NCI-H1092 treated with DMSO at 0.1 percent for 48 hours (cell line): ENCODE data around the gene ERICH3.

Experiments
- DNase-seq: peaks from one replicate; lab custom pipeline; 2025; lab: John Stamatoyannopoulos, UW

Gene ERICH3, protein sequence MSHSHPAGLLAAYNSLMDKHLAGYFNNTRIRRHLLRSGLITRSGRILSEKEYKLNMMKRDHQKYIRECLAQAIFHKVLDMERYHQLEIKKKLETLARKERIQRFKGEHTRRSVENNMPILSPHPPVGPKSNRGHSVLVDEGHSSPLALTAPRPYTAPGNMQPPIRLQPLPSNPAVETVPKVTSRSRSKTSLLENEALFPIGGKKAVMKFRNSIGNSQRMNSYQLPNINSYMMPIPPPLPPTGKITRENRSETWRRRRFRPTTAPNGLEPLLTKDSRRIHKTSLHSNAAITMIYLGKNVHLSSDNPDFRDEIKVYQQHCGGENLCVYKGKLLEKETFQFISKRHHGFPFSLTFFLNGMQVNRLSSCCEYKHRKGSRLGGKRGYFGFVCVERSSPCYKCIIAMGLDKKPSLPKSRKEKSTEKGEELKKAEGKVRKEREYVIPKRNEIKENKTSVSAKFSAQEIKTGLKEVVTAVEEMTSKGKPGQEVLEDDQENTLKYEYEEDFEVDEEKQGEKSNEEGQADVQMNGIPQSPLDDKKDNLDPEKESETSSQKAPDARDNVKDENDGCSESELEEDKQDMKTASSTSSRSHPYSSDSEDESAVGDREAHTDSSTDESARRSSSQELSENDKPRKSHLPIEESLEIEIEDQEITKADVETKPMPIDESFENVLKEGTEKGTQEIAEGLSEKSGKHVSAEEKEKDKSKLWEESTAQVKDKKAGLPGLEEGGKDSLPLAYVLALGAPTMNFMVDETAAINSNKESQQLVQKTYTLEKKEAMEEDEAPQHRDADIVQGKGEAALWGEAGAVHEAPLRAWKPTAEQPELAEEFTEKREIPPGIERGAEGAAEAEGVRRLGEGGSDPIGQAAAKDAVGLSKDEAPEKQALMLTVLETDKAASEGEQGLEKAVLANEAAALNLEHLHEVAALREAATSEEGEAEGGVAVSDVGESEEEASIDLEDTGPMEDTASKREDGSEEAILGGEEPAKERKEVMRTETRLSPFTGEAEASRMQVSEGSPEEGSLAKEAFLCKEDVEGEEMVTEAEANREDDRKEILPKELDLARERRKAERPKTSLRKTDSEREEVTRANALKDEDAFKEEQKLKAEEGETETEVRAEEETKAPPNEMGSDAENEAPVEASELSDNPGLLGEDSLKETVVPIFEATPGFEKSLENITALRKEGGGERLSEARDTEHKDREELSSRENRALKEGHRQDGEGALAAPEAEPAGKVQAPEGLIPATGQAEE (N-terminal part only)

DNA sequence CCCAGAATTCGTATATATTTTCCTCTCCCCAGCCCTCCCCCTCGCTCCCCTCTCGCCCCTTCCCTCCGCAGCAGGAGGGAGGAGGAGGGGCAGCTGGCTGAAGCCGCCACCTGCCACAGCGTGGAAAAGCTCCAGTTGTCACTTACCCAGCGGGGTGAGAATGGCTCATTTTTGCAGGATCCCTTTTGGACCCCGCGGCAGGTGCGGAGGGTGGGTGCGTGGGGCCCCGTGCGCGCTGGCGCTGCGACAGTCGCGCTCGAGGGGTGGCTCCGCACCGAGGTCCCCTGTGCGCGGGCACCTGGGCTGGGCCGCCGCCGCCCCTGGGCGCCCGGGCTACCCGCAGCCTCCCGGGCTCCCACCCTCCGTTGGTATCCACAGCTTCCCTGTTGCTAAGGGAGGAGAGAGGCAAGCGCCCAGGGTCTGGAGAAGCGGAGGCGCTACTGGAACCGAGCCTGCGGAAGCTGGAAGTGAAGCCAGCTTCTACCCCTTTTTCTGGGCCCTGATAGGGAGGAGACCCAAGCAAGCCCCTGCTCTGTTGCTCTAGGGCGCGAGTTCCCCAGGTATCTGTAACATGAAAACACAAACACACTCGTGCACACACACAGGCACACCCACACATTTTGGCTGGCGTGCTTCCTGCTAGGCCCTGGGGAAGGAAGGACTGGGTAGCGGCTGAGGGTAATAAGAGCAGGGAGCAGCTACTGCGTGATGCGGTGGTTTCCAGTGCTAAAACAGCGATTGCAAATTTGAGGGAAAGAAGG, at the start of gene ERICH3:
ERICH3 (minus strand) TSS at position 442 of the 761 bp plus-strand sequence; CDS start at position 169, 273 bp downstream.
- DNase-seq: peak; percentile 61

GRCh38 chr1:74717626-74718025, 44.0 kb upstream of the ERICH3 start:
- DNase-seq: no peak

- no peak for DNase-seq
Measured at GRCh38 chr1:74716822-74717221, 43.2 kb upstream of the ERICH3 start.

DNA sequence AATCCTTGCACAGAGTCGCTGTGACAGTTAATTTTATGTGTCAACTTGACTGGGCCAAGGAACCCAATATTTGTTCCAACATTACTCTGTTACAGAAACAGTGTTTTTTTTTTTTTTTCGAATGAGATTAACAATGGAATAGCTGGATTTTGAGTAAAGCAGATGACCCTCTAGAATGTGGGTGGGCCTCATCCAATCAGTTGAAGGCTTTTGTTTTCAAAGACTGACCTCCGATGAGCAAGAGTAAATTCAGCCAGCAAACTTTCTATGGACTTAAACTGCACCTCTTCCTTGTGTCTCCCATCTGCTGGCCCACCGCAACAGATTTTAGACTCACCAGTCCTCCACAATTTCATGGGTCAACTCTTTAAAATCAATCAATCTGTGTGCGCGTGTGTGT, 42.2 kb upstream of the ERICH3 start:
- DNase-seq: no peak

DNA sequence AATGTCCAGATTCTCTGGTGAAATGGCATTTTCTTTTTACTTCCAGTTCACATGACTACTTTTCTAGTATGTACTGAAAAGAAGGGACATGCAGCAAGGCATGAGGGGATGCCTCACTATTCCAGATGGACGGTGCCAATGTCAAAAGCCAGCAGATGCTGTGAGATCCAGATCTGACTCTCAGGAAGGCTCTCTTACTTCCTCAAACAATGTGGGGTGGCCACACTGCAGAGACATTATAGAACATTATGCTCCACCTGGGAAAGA, 41.6 kb upstream of the ERICH3 start:
- no peak for DNase-seq

DNA sequence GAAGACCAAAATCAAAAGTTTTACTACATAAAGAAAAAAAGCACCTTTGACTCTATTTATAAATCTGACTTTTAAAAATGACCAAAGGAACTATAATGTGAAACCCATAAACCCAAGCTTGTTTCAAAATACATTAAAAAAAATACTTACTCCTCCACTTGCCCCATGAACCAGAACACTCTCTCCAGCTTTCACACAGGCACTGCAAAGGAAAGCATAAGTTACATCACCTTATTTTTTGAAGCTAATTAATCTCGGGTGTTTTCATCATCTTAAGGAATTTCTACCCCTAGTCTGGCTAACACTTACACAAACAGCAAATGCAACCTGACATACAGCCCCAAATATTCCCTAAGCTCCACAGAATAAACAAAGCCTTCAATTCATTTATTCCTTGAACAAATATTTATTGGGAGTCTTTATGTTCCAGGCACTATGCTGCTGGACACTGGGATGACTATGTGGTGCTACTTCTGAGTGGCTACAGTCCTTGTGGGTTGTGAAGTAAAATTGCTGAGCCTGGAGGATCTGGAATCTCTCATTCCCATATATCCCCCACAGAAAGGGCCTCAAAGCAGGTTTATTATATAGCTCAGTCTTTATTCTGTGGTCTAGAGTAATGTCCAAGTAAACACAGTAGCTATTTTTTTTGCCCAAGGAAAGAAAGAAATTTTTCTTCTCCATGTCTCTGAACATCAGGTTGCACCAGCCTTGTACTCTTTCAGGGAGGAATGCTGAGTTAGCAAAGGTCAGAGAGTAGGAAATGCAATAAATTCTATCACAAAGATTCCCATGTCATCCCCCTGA, 41.0 kb upstream of the ERICH3 start:
- no peak for DNase-seq

- no peak for DNase-seq
Measured at GRCh38 chr1:74713849-74714248, 40.3 kb upstream of the ERICH3 start.

- no peak for DNase-seq
Measured at GRCh38 chr1:74712881-74713280, 39.3 kb upstream of the ERICH3 start.

- no peak for DNase-seq
Measured at GRCh38 chr1:74703386-74704182, 30.0 kb upstream of the ERICH3 start.

DNA sequence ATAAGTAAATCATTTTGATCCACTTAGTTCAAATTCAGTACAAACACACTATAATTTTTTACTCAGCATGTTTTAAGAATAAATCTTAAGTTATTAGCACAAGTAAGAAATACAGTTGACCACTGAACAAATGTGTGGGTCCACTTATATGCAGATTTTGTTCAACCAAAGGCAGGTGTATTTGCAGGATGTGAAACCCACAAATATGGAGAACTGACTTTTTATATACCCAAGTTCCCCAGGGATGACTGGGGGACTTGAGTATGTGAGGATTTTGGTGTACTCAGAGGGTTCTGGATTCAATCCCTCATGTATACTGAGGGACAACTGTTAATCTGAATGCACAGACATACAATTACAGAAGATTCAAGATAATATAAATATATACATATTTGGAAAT, 25.7 kb upstream of the ERICH3 start:
- no peak for DNase-seq

- no peak for DNase-seq
Measured at GRCh38 chr1:74697832-74698231, 24.2 kb upstream of the ERICH3 start.

DNA sequence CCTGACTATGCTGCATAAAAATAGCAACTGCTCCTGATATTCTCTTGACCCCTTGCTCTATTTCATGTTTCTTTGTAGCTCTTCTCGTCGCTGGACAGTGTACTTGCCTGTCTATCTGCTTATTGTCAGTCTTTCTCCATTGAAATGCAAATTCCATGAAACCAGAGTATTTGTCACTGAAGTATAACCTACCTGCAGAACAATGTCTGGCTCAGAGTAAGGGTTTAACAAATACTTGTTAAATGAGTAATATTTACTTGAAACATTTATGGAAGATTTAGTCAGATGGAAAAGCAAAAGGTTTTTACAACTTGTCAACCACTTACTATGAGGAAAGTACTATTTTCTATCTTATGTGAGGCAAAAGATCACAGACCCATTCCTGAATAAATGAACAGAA, 19.9 kb upstream of the ERICH3 start:
- DNase-seq: no peak

DNA sequence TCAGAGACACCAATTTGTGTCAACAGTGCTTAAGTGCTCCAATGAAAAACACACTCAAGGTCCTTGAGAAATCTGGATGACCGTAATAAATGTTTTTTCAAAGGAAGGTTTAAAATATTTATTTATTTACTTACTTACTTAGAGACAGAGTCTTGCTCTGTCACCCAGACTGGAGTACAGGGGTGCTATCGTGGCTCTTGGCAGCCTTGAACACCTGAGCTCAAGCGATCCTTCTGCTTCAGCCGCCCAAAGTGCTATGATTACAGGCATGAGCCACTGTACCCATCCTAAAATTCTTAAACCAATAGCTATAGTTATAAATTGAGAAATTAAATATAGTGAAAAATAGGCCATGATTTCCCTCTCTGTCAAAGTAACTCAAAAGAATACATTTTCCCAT, 17.3 kb upstream of the ERICH3 start:
- peak; percentile 11 for DNase-seq

GRCh38 chr1:74690364-74690696, 16.7 kb upstream of the ERICH3 start:
- peak; percentile 24 for DNase-seq

DNA sequence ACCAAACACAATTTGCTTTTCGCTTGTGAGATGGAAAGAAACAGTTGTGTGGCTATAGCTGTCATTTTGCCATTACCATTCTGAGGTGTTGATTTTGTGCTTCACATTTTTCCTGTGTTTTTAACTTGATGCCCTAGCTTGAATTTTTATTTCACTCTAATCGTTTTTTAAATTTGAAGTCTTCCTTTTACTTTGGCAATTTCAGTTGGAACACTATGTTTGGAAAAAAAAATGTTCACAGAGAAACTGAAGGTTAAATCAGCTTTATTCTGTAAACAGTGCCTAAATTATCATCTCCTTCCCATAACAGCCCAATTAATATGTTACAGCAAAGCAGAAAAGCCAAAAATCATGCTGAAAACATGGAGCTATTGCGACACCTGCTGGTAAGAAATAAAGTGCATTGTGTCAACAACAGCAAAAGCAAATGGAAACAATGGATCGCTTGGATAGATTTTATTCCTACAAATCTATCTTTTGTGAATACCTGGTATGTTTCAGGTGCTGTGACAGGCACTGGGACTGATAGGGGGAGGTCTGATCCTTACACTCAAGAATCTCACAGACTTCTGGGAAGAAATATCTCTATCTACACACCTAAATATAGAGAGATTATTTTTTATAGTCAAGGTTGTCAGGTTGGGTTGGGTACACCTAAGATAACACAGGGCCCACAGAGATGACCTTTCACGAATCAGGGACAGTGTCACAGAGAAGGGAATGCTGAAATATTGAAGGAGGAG, 16.2 kb upstream of the ERICH3 start:
- DNase-seq: peak; percentile 58

- no peak for DNase-seq
Measured at GRCh38 chr1:74686928-74687327, 13.3 kb upstream of the ERICH3 start.

DNA sequence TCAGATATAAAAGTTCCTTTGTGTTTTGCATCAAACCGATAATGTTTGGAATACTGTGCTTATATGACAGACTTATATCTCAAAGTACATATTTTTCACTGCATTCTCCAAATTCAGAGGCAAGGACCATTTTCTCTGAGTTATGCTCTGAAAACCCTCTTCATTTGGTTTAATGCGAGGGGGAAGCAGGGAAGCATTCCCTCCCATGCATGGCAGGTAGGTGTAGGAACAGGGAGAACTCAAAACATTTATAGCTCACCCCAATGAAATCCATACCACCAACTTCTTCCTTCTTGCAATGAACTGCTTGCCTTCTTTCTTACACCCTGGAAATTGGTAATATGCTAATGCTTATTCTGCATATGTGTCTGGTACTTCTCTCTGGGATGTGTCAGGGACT, 10.7 kb upstream of the ERICH3 start:
- DNase-seq: no peak

DNA sequence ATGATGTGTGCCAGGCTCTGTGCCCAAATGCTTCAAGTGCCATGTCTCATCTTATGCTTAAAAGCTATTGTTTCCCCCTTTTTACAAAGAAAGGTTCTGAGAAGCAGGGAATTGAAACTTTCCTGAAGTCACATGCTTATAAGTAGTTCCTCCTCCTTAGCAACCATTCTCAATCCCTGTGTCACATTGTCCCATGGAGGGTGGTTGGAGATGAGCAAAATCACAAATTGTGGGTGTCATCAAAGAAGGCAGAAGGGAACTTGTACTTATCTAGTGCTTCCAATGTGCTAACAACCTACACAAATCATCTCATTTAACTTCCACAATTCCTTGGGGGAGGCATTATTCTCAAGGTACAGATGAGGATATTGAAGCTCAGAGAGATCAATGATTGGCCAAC, 10.1 kb upstream of the ERICH3 start:
- no peak for DNase-seq

- DNase-seq: no peak
Measured at GRCh38 chr1:74681851-74682250, 8.3 kb upstream of the ERICH3 start.

DNA sequence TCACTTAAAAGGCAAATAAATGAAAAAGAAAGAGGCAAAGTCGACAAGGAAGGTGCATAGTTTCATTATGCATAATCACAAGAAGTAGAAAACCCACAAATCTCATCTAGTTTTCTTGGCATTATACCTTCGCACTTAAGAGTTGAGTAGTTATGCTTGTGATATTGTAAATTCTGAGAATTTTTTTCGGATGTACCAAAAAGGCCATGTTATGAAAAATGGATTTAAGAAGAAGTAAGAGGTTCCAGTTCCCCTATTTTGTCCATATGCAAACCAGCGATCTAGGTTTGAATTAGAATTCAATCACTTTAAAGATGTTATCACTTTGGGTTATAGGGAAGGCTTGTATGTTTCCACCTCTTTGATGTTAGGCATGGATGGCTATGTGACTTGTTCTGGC, 7.9 kb upstream of the ERICH3 start:
- DNase-seq: no peak
